Measurements from ENCODE around the gene LYRM2. TPM values are rescaled to one million over a fixed set of nuclear protein-coding genes. Genes with fewer than 3 reads are reported as not detected.

Gene LYRM2
- total RNA-seq, 1 experiment from 2014 or later = 10.5 TPM

GRCh38 chr6:89680551-89680950, 42.0 kb upstream of the LYRM2 start:
- no peaks in the 10 kb centered on the region for H3K9me2 ChIP-seq (replicated peaks; ENCODE audit: low read length)
- no peaks in the 10 kb centered on the region for H3K27me3 ChIP-seq (ENCODE audit: low read length)
- CTCF ChIA-PET = no interaction called here
- no peaks in the 10 kb centered on the region for H3K4me1 ChIP-seq (ENCODE audit: insufficient read depth, low read length)
- no peaks in the 10 kb centered on the region for H4K20me1 ChIP-seq (ENCODE audit: low read length)
- TF ChIP-seq EZH2 (IDR thresholded peaks at IDR 0.05; ENCODE audit: low read length, unreplicated experiment) (no peak), CTCF (conservative IDR thresholded peaks at IDR 0.05; ENCODE audit: low read depth, low read length) (no peak)
- no peaks in the 10 kb centered on the region for H3K79me2 ChIP-seq (ENCODE audit: low read length)
- no peaks in the 10 kb centered on the region for H3F3A ChIP-seq (ENCODE audit: low read length, unreplicated experiment)
- no peaks in the 10 kb centered on the region for H3K9me3 ChIP-seq (ENCODE audit: low read length)
- H3K9ac ChIP-seq (ENCODE audit: low read length) = no peak overlapping the region
- intact Hi-C loops (cut with micrococcal nuclease) = no loop called here
- no peak for ATAC-seq
- H3K36me3 ChIP-seq (ENCODE audit: low read depth, low read length) = peaks cover 27% of the 10 kb centered on the region; the same call in 1 of the 2 replicates
- H3K4me3 ChIP-seq (ENCODE audit: low read length) = no peak overlapping the region
- DNase-seq = no peak
- no peak overlapping the region for H3K4me2 ChIP-seq (ENCODE audit: low read length)
- BruUV-seq (replicated peaks) = no TSS peak
- no peak overlapping the region for H2AFZ ChIP-seq (ENCODE audit: low read length)
- no peak overlapping the region for H3K27ac ChIP-seq (ENCODE audit: low read length)
- POLR2A ChIA-PET (ENCODE audit: unreplicated experiment) = no interaction called here

- TF ChIP-seq EZH2phosphoT487 (IDR thresholded peaks at IDR 0.05; ENCODE audit: borderline replicate concordance, low read length) = no peak
- TF ChIP-seq CTCF (conservative IDR thresholded peaks at IDR 0.05; ENCODE audit: low read depth, low read length) = no peak
- no peak for TF ChIP-seq EZH2 (IDR thresholded peaks at IDR 0.05; ENCODE audit: low read length, unreplicated experiment)
- no peaks in the 10 kb centered on the region for H4K20me1 ChIP-seq (ENCODE audit: low read length)
- H3K9me2 ChIP-seq (replicated peaks; ENCODE audit: low read length) = no peaks in the 10 kb centered on the region
- H3K9me3 ChIP-seq (ENCODE audit: low read length) = no peaks in the 10 kb centered on the region
- H3K4me3 ChIP-seq (ENCODE audit: low read length) = no peak overlapping the region
- intact Hi-C loops (cut with micrococcal nuclease) = no loop called here
- ChIA-PET POLR2A (ENCODE audit: unreplicated experiment) (no interaction called here), CTCF (no interaction called here)
- no peaks in the 10 kb centered on the region for H3K27me3 ChIP-seq (ENCODE audit: low read length)
- H3K27ac ChIP-seq (ENCODE audit: low read length) = no peak overlapping the region
- H3K4me2 ChIP-seq (ENCODE audit: low read length) = no peak overlapping the region
- no peak overlapping the region for H3K9ac ChIP-seq (ENCODE audit: low read length)
- no peaks in the 10 kb centered on the region for H3F3A ChIP-seq (ENCODE audit: low read length, unreplicated experiment)
- H3K36me3 ChIP-seq (ENCODE audit: low read depth, low read length) = peaks cover 28% of the 10 kb centered on the region; the same call in 1 of the 2 replicates
- BruUV-seq (replicated peaks) = no TSS peak
- H3K4me1 ChIP-seq (ENCODE audit: insufficient read depth, low read length) = no peaks in the 10 kb centered on the region
- no peak overlapping the region for H2AFZ ChIP-seq (ENCODE audit: low read length)
- no peak for DNase-seq
- no peak for ATAC-seq
- no peaks in the 10 kb centered on the region for H3K79me2 ChIP-seq (ENCODE audit: low read length)
These were observed 41.6 kb upstream of the LYRM2 start for GRCh38 chr6:89680150-89680549.

GRCh38 chr6:89679215-89680120, 40.9 kb upstream of the LYRM2 start:
- Histone ChIP-seq H3K4me1 (ENCODE audit: insufficient read depth, low read length) (no peaks in the 10 kb centered on the region), H3F3A (ENCODE audit: low read length, unreplicated experiment) (no peaks in the 10 kb centered on the region), H3K79me2 (ENCODE audit: low read length) (no peaks in the 10 kb centered on the region), H3K4me3 (ENCODE audit: low read length) (no peak overlapping the region), H3K9ac (ENCODE audit: low read length) (no peak overlapping the region), H2AFZ (ENCODE audit: low read length) (no peak overlapping the region), H3K9me2 (replicated peaks; ENCODE audit: low read length) (no peaks in the 10 kb centered on the region), H3K9me3 (ENCODE audit: low read length) (no peaks in the 10 kb centered on the region), H3K27ac (ENCODE audit: low read length) (no peak overlapping the region), H3K36me3 (ENCODE audit: low read depth, low read length) (peaks cover 26% of the 10 kb centered on the region; the same call in 1 of the 2 replicates), H3K4me2 (ENCODE audit: low read length) (no peak overlapping the region), H3K27me3 (ENCODE audit: low read length) (no peaks in the 10 kb centered on the region), H4K20me1 (ENCODE audit: low read length) (no peaks in the 10 kb centered on the region)
- ChIA-PET POLR2A (ENCODE audit: unreplicated experiment) (no interaction called here), CTCF (no interaction called here)
- BruUV-seq (replicated peaks) = no TSS peak
- no peak for ATAC-seq
- DNase-seq = no peak
- intact Hi-C loops (cut with micrococcal nuclease) = no loop called here
- TF ChIP-seq CTCF (conservative IDR thresholded peaks at IDR 0.05; ENCODE audit: low read depth, low read length) (no peak), EZH2 (IDR thresholded peaks at IDR 0.05; ENCODE audit: low read length, unreplicated experiment) (no peak), EZH2phosphoT487 (IDR thresholded peaks at IDR 0.05; ENCODE audit: borderline replicate concordance, low read length) (no peak)

Data from PC-3 (cell line).